IPS-18c (cell line): ENCODE data around the gene IFFO2.
A peak's percentile ranks its signal among the peaks of the same experiment; 100 is the strongest.

Experiments
- H3K4me3 ChIP-seq: 2 replicates; pipeline ENCODE4 v1.7.0; 2013; ENCODE audit warnings: low read depth, mild to moderate bottlenecking, low read length, moderate library complexity; ENCODE audit not compliant: insufficient read depth
- H3K9me3 ChIP-seq: one replicate; pipeline ENCODE4 v1.6.1; 2013; ENCODE audit warnings: mild to moderate bottlenecking, low read length, moderate library complexity; ENCODE audit not compliant: control insufficient read depth, insufficient read depth

The IFFO2 gene

GRCh38 chr1:18919197-18919905 is 37.1 kb downstream of the IFFO2 start:
- Histone ChIP-seq H3K9me3 (no peaks in the 10 kb centered on the region), H3K4me3 (no peak overlapping the region)

- no peaks in the 10 kb centered on the region for H3K9me3 ChIP-seq
- H3K4me3 ChIP-seq: no peak overlapping the region
Measured at GRCh38 chr1:18918417-18918816, 38.1 kb downstream of the IFFO2 start.

DNA sequence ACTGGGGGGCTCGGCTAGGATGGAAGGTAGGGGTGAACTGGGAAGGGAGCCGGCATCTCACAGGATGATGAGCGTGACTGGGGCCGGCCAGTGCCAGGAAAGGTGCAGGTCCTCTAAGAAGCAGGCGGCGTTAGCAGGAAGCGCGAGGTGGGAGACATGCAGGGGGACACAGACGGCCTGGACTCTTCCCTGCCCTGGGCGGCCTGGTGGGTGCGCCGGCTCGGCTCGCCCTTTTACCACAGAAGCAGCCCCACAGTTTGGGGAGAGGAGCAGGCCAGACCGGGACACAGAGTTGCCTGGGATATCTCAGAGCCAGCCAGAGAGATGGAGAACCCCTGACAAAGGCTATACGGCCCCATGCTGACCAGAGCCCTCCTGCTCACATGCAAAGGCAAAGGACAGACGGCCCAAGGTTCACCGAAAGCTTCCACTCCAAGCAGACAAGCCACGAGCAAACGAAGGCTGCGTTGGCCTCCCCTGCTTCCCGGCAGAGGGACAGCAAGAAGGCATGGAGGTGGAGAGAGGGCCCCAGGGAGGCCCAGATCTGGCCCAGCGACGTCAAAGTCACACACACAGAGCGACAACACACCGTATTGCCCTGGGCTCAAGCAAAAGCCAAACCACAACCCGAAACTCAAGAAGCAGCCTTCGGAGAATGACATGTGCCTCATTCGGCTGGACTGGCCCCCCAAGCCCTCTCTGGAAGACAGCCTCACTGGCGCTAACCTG is 39.2 kb downstream of the IFFO2 start:
- Histone ChIP-seq H3K4me3 (no peak overlapping the region), H3K9me3 (no peaks in the 10 kb centered on the region)

DNA sequence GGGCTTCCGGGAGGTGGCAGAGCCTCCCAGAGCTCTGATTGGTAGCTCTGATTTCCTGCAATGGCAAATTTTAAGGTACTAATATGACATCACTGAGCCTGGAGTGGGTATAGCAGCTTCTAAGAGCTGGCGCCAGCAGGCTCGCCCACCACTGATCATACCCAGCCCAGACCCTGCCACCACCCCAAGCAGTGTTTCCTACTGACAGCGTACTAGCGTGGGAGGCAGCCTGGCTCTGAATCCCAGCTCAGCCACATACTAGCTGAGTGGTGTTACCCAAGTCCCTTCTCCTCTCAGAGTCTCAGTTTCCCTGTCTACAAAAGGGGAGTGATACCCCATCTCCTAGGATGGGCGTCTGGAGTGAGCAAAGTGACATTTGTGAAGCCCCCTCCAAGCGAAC is 41.1 kb downstream of the IFFO2 start:
- Histone ChIP-seq H3K4me3 (no peak overlapping the region), H3K9me3 (no peaks in the 10 kb centered on the region)

DNA sequence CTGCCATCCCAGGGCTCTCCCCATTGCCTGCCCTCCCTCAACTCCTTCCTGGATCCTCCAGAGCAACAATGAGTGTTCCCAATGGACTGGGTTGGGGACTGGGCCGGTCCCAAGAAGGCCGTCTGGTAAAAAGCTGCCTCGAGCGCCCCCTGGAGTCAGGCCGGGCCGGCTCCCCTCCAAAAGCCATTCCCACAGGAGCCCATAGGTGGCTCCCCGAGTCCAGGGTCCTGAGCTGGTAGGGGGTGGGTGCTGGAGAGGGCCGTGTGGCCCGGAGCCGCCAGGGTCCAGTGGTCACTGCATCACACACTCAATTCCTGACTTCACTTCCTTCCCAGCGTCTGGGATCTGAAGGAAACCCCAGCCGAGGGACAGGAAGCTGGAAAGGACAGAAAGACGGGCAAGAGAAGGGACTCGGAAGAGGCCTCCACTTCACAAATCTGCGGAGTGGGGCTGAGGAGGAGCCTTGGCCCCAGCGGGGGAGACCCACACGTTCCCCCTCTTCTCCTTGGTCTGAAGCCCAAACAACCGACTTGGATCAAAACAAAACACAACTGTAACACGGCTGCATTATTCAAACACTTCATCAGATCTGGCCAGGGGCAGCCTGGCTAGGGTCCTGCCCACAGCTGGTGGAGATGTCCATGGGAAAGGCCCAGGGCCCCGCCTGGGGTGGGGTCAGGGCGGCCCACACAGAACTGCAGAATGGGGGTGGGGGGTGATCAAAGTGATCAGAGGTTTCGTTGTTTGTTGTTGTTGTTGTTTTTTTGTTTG is 43.2 kb downstream of the IFFO2 start:
- Histone ChIP-seq H3K9me3 (no peaks in the 10 kb centered on the region), H3K4me3 (no peak overlapping the region)

- H3K4me3 ChIP-seq: no peak overlapping the region
- no peaks in the 10 kb centered on the region for H3K9me3 ChIP-seq
Measured at GRCh38 chr1:18912550-18912949, 43.9 kb downstream of the IFFO2 start.

GRCh38 chr1:18908911-18909771 is 47.3 kb downstream of the IFFO2 start:
- Histone ChIP-seq H3K9me3 (peaks cover 4% of the 10 kb centered on the region), H3K4me3 (no peak overlapping the region)

DNA sequence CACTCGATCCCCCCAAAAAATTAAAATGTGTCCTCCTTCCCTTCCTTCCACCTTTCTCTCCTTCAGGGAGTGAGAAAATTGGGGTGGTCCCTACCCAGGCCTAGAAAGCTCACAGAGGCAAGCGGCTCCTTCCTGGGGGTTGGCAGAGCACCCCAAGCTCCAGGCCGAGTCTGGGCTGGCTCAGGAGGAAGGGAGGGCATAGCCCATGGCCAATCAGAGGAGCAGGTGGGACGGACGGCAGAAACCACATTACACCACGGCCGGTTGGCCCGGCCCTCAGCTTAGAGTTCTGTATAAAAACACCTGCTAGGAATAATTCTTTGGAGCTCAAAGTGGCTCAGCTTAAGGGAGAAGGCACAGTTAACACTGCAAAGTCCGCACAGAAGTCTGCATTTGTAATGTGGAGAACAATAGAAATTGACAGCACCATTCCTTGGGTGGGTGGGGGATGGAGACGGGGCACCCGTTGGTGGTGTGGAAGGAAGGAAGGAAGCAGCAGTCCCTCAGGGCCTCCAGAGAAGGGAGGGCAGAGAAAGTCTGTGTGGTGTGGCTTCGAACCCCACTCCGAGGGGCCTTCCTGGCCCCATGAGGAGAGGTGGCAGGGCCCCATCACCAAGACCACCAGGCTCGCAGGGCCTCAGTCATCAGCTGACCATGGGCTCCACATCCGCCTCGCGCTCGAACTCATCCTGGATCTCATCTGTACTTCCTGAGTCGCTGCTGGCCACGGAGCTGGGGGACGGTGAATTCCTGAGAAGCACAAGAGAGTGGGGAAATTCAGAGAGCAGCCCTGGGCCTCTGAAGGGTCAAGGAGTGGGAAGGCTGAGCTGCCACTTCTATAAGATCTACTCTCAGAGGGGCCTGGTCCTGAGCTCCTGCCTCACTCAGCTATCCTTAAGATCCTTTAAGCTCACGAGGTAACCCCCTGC is 48.3 kb downstream of the IFFO2 start:
- Histone ChIP-seq H3K9me3 (peaks cover 4% of the 10 kb centered on the region), H3K4me3 (no peak overlapping the region)

- H3K9me3 ChIP-seq: peaks cover 4% of the 10 kb centered on the region
- no peak overlapping the region for H3K4me3 ChIP-seq
Measured at GRCh38 chr1:18907021-18907916, 49.2 kb downstream of the IFFO2 start.

DNA sequence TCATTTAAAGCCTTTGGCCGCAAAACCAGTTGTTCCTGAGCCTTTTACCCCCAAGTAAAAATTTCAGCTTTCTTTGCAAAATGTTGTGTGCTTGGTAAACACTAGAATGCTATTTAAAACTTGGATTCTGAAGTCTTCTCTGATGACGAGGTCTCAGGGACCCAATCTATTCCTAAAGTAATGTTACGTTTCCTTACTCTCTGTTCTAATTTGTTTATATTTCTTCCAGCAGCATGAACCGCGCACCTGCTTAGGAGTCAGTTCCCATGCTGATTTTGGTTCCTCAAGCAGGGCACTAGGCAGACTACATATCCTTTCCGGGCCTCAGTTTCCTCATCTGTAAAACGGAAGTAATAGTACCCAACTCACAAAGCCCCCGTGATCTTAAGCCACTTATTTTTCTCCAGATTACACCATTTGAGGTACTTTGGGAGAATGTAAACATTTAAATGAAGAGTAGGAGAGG is 53.2 kb downstream of the IFFO2 start:
- Histone ChIP-seq H3K4me3 (peak overlapping the region; percentile 79), H3K9me3 (peaks cover 4% of the 10 kb centered on the region)

- peak within 1 kb of the TSS; percentile 79 for H3K4me3 ChIP-seq
- H3K9me3 ChIP-seq: peaks cover 4% of the 10 kb centered on the region
Measured at GRCh38 chr1:18902523-18903290, 53.8 kb downstream of the IFFO2 start, which contains the start of gene ALDH4A1. Gene ALDH4A1, minus strand, starts transcription at chr1:18902555. Its CDS starts 32 bp downstream, at chr1:18902523.

DNA sequence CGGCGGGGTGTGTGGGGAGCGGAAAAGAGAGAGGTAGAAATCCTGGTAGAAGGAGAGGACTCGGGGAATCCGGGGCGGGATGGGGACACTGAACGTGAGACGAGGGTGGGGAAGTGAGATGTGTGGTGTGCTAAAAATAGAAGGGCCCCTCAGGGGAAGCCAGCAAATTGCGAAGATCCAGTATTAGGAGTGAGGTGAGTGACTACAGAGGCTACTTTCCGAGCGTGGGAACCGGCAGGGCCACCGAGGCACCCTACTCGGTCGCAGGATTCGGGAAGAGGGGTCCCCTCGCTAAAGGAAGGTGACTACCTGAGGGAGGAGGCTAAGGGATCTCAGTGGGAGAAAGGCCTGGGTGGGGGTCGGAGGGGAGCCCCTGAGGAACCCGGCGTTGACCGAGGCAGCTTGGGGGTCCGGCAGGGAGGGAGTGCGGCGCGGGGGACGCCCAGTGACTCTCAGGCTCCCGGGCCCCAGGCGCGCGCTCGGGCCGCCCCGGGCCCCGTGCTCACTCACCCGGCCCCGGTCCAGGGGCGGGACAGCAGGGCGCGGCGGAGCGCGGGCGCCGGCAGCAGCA is 54.4 kb downstream of the IFFO2 start:
- Histone ChIP-seq H3K4me3 (peak overlapping the region; percentile 79), H3K9me3 (peaks cover 4% of the 10 kb centered on the region)

DNA sequence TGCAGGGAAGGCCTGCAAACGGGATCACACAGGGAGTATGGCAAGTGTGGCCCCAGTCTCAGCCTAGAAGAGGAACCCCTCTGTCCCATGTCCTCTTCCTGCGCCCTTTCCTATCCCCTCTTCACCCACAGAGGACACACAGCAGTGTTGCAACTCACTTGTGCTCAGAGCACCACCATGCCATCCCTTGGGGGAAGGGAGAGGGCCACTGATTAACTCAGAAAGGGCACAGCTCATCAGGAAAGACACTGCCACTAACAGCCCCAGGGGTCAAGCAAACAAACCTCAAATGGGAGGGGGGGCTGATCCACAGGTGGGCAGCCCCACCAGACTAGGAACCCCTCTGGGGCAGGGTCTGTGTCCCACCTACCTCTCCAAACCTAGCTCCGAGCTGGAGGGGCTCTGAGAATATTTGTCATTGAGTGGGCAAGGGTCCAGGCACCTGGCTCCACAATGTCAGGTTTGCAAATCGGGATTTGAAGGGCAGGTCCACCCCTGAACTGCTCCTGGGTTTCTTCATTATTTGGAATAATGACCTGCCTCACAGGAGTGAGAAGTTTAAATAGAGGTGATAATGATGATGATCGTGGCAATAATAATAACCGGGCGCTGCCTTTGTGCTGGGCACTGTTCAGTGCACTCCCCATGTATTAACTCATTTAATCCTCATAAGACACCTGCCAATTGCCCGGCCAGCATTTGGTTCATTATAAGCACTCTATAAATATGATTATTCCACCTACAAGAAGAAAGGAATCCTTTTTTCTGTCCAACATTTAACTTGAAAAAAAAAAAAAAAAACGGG is 55.1 kb downstream of the IFFO2 start:
- peak overlapping the region; percentile 79; the same call in 1 of the 2 replicates for H3K4me3 ChIP-seq
- H3K9me3 ChIP-seq: peaks cover 4% of the 10 kb centered on the region
